Caco-2 (cell line): ENCODE measurements around the gene MTREX. TPM values are rescaled to one million over a fixed set of nuclear protein-coding genes. Genes with fewer than 3 reads are reported as not detected.

Source experiments
- BruUV-seq: library from RNA; stranded (reverse); fragments of 400-500 nt; replicated peaks from 2 replicates; lab custom pipeline; 2021; lab: Mats Ljungman, UMichigan
- CTCF ChIA-PET: fragments of 300-600 bp; sonication (Branson Sonifier 250); formaldehyde crosslinking; loops from one replicate; lab custom pipeline; 2022; ENCODE audit warnings: antibody characterized with exemption; lab: Charles Lee
- POLR2A ChIA-PET: fragments of 300-600 bp; sonication (Branson Sonifier 250); formaldehyde crosslinking; loops from one replicate; lab custom pipeline; 2022; ENCODE audit warnings: antibody characterized with exemption; lab: Charles Lee
- DNase-seq, 2 experiments: peaks; one replicate each; pipeline versions ENCODE4 v3.0.0 to v3.0.0-alpha.2; 2020 to 2022
- H3K27me3 ChIP-seq: replicated peaks from 2 replicates; pipeline ENCODE4 v1.6.0; 2011; ENCODE audit warnings: low read length; ENCODE audit not compliant: control insufficient read depth, insufficient read depth
- H3K36me3 ChIP-seq: 2 replicates; pipeline ENCODE4 v1.5.1; 2011; ENCODE audit warnings: low read length; ENCODE audit not compliant: control insufficient read depth, insufficient read depth
- H3K4me1 ChIP-seq: fragments of 250-450 bp; sonication (Bioruptor Pico); 2 replicates; pipeline ENCODE4 v1.5.1; 2020; ENCODE audit warnings: mild to moderate bottlenecking
- H3K4me3 ChIP-seq: 2 replicates; pipeline ENCODE4 v1.5.1; 2011; ENCODE audit warnings: low read depth, mild to moderate bottlenecking, control low read depth, low read length
- H3K9me3 ChIP-seq: fragments of 250-450 bp; sonication (Bioruptor Pico); 2 replicates; pipeline ENCODE4 v1.5.1; 2020; ENCODE audit warnings: mild to moderate bottlenecking, moderate library complexity
- H3K27ac Mint-ChIP-seq: one replicate; pipeline ENCODE4 v1.8.0; 2022; ENCODE audit warnings: mixed read lengths; ENCODE audit not compliant: unreplicated experiment
- H3K27me3 Mint-ChIP-seq: one replicate; pipeline ENCODE4 v1.8.0; 2022; ENCODE audit warnings: mixed read lengths; ENCODE audit not compliant: insufficient read depth, unreplicated experiment
- H3K36me3 Mint-ChIP-seq: one replicate; pipeline ENCODE4 v1.8.0; 2022; ENCODE audit warnings: mild to moderate bottlenecking, mixed read lengths; ENCODE audit not compliant: insufficient read depth, unreplicated experiment
- H3K4me1 Mint-ChIP-seq: one replicate; pipeline ENCODE4 v1.8.0; 2022; ENCODE audit warnings: low read depth, mixed read lengths; ENCODE audit not compliant: unreplicated experiment
- H3K4me3 Mint-ChIP-seq: one replicate; pipeline ENCODE4 v1.8.0; 2022; ENCODE audit warnings: mild to moderate bottlenecking, moderate library complexity, mixed read lengths; ENCODE audit not compliant: unreplicated experiment
- H3K9me3 Mint-ChIP-seq: one replicate; pipeline ENCODE4 v1.8.0; 2022; ENCODE audit warnings: mixed read lengths; ENCODE audit not compliant: unreplicated experiment
- intact Hi-C: fragments of 100-400 bp; cut with micrococcal nuclease; formaldehyde crosslinking; loops from one replicate; pipeline ENCODE4 v1.10.0; 2022; ENCODE audit not compliant: unreplicated experiment
- total RNA-seq: library from RNA; stranded (reverse); gene quantifications from 2 replicates; pipeline ENCODE4 v1.2.3, GENCODE V29; 2022
- TF ChIP-seq, protein P1 (sequence below), 2 experiments: fragments of 200-600 bp in 1 of 2; IDR thresholded peaks; 1 replicate in 1 of 2; 2 replicates in 1 of 2; pipeline versions ENCODE4 v1.5.1 to v1.8.0; 2011 to 2022; ENCODE audit warnings: antibody characterized with exemption in 1 of 2, control low read depth in 1 of 2, inconsistent platforms in 1 of 2, low read depth in 1 of 2, low read length in 1 of 2, mild to moderate bottlenecking in 1 of 2, moderate library complexity in 1 of 2; ENCODE audit not compliant: insufficient read depth in 1 of 2, severe bottlenecking in 1 of 2, unreplicated experiment in 1 of 2

Gene MTREX
- total RNA-seq, 1 experiment from 2014 or later, result 83.7 TPM

DNA sequence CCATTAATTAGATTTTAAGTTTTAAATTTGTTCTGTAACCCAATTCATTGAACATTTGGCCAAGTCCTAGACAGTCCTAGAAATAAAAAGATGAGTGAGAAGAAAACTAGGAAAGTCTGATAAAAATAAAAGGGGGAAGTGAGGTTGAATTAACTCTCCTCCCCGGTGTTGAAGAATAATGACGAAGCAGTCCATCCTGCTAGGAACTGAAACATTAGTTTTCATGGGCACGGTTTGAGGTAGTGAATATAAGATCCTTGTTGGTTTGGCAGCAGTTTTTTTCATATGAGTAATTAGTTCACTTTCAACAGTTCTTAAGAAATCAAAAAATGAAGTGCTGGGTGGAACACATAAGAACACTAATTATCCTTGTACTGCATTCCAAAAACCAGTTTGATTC is 103.1 kb downstream of the MTREX start:
- no peaks in the 10 kb centered on the region for H3K9me3 Mint-ChIP-seq
- H3K4me1 ChIP-seq, result peaks cover 7% of the 10 kb centered on the region
- DNase-seq, result no peak
- POLR2A ChIA-PET, result no interaction called here
- CTCF ChIA-PET, result no interaction called here
- no peaks in the 10 kb centered on the region for H3K27me3 ChIP-seq
- TF ChIP-seq, protein P1, sequence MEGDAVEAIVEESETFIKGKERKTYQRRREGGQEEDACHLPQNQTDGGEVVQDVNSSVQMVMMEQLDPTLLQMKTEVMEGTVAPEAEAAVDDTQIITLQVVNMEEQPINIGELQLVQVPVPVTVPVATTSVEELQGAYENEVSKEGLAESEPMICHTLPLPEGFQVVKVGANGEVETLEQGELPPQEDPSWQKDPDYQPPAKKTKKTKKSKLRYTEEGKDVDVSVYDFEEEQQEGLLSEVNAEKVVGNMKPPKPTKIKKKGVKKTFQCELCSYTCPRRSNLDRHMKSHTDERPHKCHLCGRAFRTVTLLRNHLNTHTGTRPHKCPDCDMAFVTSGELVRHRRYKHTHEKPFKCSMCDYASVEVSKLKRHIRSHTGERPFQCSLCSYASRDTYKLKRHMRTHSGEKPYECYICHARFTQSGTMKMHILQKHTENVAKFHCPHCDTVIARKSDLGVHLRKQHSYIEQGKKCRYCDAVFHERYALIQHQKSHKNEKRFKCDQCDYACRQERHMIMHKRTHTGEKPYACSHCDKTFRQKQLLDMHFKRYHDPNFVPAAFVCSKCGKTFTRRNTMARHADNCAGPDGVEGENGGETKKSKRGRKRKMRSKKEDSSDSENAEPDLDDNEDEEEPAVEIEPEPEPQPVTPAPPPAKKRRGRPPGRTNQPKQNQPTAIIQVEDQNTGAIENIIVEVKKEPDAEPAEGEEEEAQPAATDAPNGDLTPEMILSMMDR (IDR thresholded peaks at IDR 0.05; ENCODE audit: insufficient read depth in 1 of 2, low read depth in 1 of 2, low read length in 1 of 2, severe bottlenecking in 1 of 2, unreplicated experiment in 1 of 2), result no peak
- BruUV-seq, result no TSS peak
- no peak overlapping the region for H3K4me3 ChIP-seq
- intact Hi-C loops, result no loop called here
- H3K9me3 ChIP-seq, result no peaks in the 10 kb centered on the region
- H3K27me3 Mint-ChIP-seq, result no peaks in the 10 kb centered on the region
- H3K36me3 ChIP-seq, result no peaks in the 10 kb centered on the region; the same call in 1 of the 2 replicates
- no peak overlapping the region for H3K27ac Mint-ChIP-seq
- peaks cover 20% of the 10 kb centered on the region for H3K4me1 Mint-ChIP-seq
- peaks cover 32% of the 10 kb centered on the region for H3K36me3 Mint-ChIP-seq
- H3K4me3 Mint-ChIP-seq, result no peak overlapping the region

- intact Hi-C loops, result no loop called here
- Mint-ChIP-seq H3K4me1 (peaks cover 27% of the 10 kb centered on the region), H3K9me3 (no peaks in the 10 kb centered on the region), H3K27ac (no peak overlapping the region), H3K36me3 (peaks cover 32% of the 10 kb centered on the region), H3K4me3 (no peak overlapping the region), H3K27me3 (no peaks in the 10 kb centered on the region)
- BruUV-seq, result no TSS peak
- DNase-seq, result no peak
- H3K4me3 ChIP-seq, result no peak overlapping the region
- CTCF ChIA-PET, result no interaction called here
- H3K4me1 ChIP-seq, result peaks cover 7% of the 10 kb centered on the region
- no peaks in the 10 kb centered on the region for H3K9me3 ChIP-seq
- H3K36me3 ChIP-seq, result no peaks in the 10 kb centered on the region; the same call in 1 of the 2 replicates
- no peaks in the 10 kb centered on the region for H3K27me3 ChIP-seq
- TF ChIP-seq, protein P1 (IDR thresholded peaks at IDR 0.05; ENCODE audit: insufficient read depth in 1 of 2, low read depth in 1 of 2, low read length in 1 of 2, severe bottlenecking in 1 of 2, unreplicated experiment in 1 of 2), result no peak
- POLR2A ChIA-PET, result no interaction called here
Measured at GRCh38 chr5:55411876-55412275, 104.1 kb downstream of the MTREX start.

DNA sequence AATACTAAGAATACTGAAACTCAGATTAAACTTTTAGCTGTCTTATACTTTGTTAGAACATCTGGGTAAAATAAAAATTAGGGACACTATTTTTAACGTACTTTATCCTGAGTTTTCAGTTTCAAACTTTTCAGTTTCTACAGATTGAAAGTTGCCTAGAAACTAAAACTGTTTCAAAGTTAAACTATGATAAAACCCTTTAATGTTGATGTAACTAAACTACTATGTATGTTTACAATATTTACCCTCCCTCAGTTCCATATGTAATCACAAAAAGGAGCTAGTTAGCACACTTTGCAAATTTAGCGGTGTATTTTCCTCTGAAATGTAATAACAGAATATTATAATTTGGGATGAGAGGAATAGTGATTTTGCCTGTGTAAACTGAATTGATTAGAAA is 105.9 kb downstream of the MTREX start:
- no TSS peak for BruUV-seq
- Histone ChIP-seq H3K9me3 (no peaks in the 10 kb centered on the region), H3K4me3 (no peak overlapping the region), H3K27me3 (no peaks in the 10 kb centered on the region), H3K4me1 (peaks cover 7% of the 10 kb centered on the region), H3K36me3 (no peaks in the 10 kb centered on the region; the same call in 1 of the 2 replicates)
- no peak for DNase-seq
- Mint-ChIP-seq H3K4me1 (peaks cover 21% of the 10 kb centered on the region), H3K27ac (no peak overlapping the region), H3K36me3 (peaks cover 39% of the 10 kb centered on the region), H3K9me3 (no peaks in the 10 kb centered on the region), H3K27me3 (no peaks in the 10 kb centered on the region), H3K4me3 (no peak overlapping the region)
- TF ChIP-seq, protein P1 (IDR thresholded peaks at IDR 0.05; ENCODE audit: insufficient read depth in 1 of 2, low read depth in 1 of 2, low read length in 1 of 2, severe bottlenecking in 1 of 2, unreplicated experiment in 1 of 2), result no peak
- ChIA-PET POLR2A (no interaction called here), CTCF (no interaction called here)
- intact Hi-C loops, result no loop called here
